NCI-H2081 treated with DMSO at 0.1 percent for 48 hours (cell line): ENCODE data around the gene GTF3A.
A peak's percentile ranks its signal among the peaks of the same experiment; 100 is the strongest.

Experiments used
- DNase-seq: peaks from one replicate; lab custom pipeline; 2025; lab: John Stamatoyannopoulos, UW

GTF3A gene

GRCh38 chr13:27449081-27449603 lies 24.7 kb downstream of the GTF3A start:
- DNase-seq: no peak

- peak; percentile 85 for DNase-seq
Observed at GRCh38 chr13:27449936-27450828, 25.8 kb downstream of the GTF3A start, which contains the start of gene MTIF3. MTIF3 (minus strand) TSS chr13:27450564; CDS start chr13:27440448, 10,116 bp downstream.

- no peak for DNase-seq
Observed at GRCh38 chr13:27450921-27451471, 26.6 kb downstream of the GTF3A start.

- DNase-seq: no peak
Observed at GRCh38 chr13:27455331-27455855, 31.0 kb downstream of the GTF3A start.

GRCh38 chr13:27461940-27462584 lies 37.6 kb downstream of the GTF3A start:
- no peak for DNase-seq

DNA sequence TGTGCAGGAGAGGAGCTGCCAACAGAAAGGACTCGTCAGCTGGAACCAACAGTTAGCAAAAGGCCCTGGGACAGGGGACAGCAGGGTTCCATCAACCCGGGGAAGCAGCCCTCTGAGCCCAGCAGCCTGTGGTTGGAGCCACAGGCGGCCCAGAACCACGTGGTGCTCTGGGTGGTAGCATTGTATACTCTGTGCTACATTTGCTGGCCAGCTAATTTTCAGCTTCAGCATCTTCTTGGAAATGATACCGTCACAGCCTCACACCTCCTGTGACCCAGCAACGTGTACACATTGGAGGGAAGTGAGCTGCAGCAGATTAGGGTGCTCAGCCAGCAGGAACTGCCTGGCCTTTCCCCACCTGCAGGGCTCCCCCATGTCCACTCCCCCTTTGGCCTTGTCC lies 39.1 kb downstream of the GTF3A start:
- no peak for DNase-seq

DNA sequence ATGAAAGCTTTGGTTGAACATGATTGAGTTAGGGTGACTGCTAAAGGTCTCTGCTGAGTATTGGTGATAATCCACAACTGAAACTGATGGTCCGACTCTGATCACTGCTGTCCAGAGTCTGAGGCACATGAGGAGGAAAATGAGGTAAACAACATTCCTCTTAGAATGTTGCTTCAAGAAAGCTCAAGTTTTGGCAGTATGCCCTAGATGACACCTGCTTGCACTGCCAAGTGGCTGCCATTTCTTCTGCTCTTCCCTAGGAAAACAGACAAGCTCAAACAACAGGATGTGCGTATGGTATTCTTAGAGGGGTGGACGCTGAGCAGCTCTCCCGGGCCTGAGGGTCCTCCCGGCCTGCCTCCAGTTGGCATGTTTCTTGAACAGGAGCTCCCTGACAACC lies 41.2 kb downstream of the GTF3A start:
- no peak for DNase-seq

DNA sequence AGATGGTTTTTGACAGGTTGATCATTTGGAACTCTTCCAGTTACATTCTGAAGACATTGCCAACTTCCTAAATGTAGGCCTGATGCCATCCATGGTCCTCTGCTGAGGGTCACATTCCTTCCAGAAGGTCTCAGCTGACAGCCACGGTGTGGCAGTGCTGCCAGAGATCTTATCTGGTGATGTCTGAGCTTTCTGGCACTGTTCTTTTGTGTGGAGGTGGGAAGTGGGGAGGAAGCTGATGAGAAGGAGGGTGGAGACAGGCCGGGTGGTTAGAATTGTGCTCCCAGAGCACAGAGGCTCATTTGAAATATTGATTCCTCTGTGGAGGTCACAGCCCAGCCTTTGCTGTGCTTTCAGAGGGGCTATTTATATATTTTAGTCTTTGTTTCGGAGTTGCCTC lies 42.1 kb downstream of the GTF3A start:
- DNase-seq: no peak

GRCh38 chr13:27470075-27470820 lies 45.8 kb downstream of the GTF3A start:
- DNase-seq: no peak

DNA sequence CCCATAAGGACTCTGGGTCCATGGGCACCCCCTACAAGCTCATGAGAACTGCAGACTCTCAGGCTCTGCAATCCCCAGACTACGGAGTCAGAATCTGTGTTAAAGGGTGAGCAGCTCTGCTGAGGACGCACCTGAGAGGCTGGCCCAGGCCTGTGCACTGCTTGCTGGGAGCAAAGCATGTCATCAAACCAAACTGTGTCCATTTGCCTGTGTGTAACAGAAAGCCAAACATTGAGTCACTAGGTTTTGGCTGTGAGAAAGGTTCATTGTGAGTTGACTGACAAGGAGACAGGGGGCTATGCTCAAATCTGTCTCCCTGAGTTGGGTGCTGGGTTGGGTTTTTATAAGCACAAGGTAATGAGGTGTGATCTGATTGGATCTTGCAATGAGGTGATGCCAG lies 48.0 kb downstream of the GTF3A start:
- no peak for DNase-seq

DNA sequence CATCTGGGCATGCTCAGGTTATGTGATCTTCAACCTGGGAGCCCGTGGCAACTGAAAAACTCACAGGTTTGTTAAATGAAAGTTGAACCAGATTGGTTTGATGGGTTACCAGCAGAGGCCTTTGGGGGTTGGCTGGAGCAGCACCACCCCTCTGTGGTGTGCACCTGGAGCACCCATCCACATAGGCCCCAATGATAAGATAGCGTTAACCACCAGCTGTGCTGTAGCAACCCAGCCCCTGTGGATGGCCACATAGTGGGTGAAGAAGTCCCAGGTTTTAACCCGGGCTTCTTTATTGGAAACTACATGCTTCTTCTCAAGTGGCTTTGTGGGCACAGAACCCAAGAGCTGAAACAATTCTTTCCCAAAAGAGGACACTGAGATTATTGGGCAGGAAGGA lies 48.5 kb downstream of the GTF3A start:
- no peak for DNase-seq

GRCh38 chr13:27474751-27475268 lies 50.4 kb downstream of the GTF3A start:
- no peak for DNase-seq

- DNase-seq: no peak
Observed at GRCh38 chr13:27476943-27477703, 52.7 kb downstream of the GTF3A start.

DNA sequence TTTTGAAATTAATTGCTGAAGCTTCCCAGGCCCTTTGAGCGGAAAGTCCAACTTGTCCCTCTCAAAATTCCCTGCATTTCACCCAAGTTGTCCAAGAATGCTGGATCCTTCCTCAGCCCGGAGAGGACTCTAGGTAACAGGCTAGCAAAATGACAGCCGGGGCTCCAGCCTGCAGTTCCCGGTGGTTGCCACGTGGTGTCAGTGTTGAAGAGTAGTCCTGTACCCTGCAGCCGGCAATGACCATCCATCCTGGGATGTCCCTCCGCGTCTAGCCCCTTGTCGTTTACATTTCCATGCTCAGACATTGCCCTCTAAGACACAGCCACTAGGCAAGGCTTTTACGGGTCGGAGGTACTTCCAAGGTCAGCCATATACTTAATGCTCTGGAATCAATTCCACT lies 57.3 kb downstream of the GTF3A start:
- no peak for DNase-seq

DNA sequence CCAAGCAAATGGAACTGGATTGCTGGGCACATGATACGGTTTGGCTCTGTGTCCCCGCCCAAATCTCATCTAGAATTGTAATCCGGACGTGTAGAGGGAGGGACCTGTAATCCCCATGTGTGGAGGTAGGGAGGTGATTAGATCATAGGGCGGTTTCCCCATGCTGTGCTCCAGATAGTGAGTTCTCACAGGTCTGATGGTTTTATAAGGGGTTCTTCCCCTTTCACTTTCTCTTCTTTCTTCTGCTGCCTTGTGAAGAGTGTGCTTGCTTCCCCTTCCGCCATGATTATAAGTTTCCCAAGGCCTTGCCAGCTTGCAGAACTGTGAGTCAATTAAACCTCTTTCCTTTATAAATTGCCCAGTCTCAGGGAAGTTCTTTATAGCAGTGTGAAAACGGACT lies 58.6 kb downstream of the GTF3A start:
- DNase-seq: no peak

- DNase-seq: no peak
Observed at GRCh38 chr13:27483421-27483820, 59.0 kb downstream of the GTF3A start.
